Medulla oblongata (tissue), 1 donor: ENCODE data around the gene CHAD.

ENCODE experiments used
- DNase-seq: peaks from one replicate; pipeline ENCODE4 v3.0.0-alpha.2; 2015; ENCODE audit errors: extremely low spot score

CHAD gene

GRCh38 chr17:50468304-50469207 is at the start of gene CHAD:
Gene CHAD, minus strand, starts transcription at chr17:50468880. Its CDS starts 67 bp downstream, at chr17:50468813.
- DNase-seq, result no peak

GRCh38 chr17:50517504-50518383 is 49.1 kb upstream of the CHAD start:
- no peak for DNase-seq

DNA sequence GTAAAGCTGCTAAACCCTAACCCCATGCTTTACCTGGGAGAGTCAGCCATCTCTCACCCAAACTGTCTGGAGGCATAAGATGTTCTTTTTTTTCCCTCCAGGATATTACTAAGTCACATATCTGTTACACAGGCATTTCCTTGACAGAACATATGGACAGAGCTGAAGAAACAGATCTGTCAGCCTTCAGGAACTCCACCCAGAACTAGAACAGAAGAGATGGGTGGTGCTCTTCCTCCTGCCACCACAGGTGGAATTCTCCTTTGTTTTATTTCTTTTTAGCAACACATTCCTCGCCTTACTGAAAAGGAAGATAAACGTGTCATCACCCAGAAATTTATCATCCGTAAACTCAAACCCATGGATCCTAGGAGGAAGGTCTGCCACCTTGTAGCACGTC is 48.3 kb upstream of the CHAD start:
- no peak for DNase-seq

GRCh38 chr17:50514936-50515702 is 46.4 kb upstream of the CHAD start:
- DNase-seq, result peak; percentile 11

DNA sequence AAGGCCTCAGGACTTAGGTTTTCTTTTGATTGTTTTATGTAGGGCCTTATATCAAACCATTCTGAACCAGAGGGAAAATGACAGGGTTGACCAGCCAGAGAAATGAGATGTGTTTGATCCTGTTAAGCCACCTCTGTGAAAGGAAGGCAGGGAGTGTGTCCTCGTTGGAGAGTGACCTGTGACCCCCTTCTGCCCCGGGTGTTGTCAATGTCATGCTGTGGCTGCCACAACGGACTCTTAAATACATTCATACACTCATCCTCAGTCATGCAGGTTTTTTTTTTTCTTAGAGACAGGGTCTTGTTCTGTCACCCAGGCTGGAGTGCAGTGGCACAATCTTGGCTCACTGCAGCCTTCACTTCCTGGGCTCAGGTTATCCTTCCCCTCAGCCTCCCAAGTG is 45.7 kb upstream of the CHAD start:
- DNase-seq, result no peak

GRCh38 chr17:50513495-50513894 is 44.8 kb upstream of the CHAD start:
- no peak for DNase-seq

GRCh38 chr17:50511058-50511457 is 42.4 kb upstream of the CHAD start:
- no peak for DNase-seq

GRCh38 chr17:50508573-50509460 is 40.1 kb upstream of the CHAD start:
- peak; percentile 13 for DNase-seq

DNA sequence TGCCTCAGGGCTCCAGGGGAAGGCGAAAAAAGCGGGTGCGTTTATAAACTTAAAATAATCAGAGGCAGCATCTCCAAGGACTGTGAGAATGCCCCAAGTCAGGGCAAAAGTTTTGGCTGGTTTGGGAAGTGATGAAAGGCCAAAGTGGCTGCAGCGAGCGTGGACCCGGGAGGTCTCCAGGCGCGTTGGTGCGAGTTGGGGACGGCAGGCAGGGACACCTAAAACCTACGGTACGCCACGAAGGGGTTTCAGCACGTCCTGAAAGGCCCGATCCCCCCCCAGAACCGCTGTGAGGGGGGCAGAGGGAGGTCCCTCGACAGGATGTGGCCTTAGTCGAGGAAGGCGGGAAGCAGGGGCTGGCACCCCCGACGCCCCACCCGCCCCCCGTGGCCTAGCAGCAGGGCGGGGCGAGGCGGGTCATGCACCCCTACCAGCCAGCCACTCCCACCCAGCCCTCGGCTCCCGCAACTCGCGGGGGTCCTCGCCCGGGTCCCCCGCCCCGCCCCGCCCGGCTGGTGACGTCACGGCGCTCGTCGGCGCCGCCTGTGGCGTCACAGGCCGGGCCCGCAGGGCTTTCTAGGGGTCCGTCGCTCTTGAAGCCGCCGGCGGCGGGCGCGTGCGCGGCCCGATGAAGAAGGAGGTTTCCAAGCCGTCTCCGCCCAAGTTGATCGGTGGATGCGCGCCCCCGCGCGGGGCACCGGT is 39.3 kb upstream of the CHAD start, which contains the start of gene MYCBPAP:
Gene MYCBPAP (plus strand): TSS at position 569 of the 702 bp plus-strand sequence. CDS start 236 bp downstream, outside the sequence.
- DNase-seq, result peak; percentile 67

GRCh38 chr17:50506298-50506697 is 37.6 kb upstream of the CHAD start:
- DNase-seq, result no peak

GRCh38 chr17:50505591-50506130 is 37.0 kb upstream of the CHAD start:
- DNase-seq, result no peak

DNA sequence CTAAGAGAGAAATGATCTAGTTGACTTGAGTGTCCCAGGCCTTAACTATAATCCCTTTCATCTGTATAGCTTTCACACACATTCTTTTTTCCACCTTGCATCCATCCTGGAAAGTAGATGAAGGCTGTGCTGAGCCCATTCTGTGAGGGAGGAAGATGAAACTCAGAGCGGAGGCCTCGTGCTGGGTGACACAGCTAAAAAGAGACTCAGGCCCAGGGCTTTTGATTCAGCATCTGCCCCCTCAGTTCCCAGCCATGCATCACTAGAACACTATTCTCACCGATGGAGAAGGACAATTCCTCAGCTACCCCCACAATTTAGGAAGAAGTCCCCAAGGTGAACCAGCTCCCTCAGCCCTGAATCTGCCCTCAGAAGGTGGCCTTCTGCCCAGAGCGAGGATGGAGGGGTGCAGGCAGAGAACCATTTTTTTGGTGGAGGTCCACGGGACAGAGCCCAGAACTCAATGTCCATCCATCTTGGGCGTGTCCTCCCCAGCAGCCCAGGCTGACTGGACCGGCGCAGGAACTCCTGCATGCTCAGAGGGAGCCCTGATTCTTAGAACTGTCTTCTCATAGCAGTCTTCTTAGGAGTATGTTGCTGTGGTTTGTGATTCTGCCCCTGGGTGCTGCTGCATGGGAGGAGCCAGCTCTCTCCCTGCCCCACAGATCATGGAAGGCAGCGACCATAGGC is 33.8 kb upstream of the CHAD start:
- no peak for DNase-seq

- no peak for DNase-seq
Observed at GRCh38 chr17:50501054-50501453, 32.4 kb upstream of the CHAD start.

DNA sequence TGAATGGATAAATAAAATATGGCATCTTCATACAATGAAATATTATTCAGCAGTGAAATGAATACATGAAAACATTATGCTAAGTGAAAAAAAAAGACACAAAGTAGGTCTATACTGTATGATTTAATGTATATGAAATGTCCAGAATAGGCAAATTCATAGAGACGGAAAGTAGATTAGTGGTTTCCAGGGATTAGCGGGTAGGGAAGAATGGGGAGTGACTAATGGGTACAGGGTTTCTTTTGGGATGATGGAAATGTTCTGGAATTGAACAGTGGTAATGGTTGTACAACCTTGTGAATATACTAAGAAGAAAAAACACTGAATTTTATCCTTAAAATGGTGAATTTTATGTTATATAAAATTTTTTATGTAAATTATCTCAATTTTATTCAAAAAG is 31.0 kb upstream of the CHAD start:
- no peak for DNase-seq

GRCh38 chr17:50499270-50499669 is 30.6 kb upstream of the CHAD start:
- no peak for DNase-seq

DNA sequence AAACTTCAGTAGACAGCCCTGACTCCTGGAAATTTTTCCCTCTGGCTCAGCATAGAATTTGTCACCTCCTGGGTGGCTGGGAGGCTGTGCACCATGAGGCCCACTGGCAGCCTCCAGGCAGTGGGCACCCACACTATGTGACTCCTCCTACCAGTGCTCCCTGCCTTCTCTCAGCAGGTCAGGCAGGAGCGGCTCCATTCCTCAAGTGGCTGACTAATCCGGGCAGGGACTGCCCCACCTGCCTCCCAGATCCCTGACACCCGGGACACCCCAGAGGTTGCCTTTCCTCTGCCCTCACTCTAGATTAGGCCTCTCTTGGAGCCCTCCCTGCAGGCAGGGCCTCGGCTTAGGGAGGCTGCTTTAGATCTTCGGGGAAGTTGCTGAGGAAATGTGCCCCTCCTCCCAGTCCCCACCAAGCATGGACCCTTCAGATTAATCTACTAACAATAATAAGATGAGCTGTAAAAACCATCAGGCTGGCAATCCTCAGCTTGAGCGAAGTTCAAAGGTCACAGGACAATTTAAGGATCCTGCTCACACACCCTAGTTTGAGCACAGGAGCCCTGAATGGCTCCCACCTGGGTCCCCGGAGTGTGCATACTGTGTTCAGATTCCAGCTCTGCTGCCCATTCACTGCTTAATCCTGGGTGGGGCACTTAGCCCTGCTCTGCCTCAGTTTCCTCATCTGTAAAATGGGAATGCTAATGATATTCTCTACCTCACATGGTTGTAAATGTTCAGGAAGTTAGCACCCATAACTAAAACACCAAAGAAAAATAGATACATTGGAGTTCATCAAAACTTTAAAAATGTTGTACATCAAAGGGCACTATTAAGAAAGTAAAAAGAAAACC is 29.6 kb upstream of the CHAD start:
- no peak for DNase-seq

DNA sequence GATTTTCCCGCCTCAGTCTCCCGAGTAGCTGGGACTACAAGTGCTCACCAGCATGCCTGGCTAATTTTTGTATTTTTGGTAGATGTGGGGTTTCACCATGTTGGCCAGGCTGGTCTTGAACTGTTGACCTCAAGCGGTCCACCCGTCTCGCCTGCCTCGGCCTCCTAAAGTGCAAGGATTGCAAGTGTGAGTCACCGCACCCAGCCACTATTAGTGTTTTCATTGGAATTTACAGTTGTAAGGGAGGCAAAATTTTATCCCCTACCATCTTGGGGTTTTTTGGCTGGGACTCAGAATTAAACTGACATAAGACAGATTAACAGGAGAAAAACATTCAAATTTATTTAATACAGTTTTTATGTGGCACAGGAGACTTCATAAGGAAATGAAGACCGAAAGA is 27.2 kb upstream of the CHAD start:
- no peak for DNase-seq

- DNase-seq, result no peak
Observed at GRCh38 chr17:50495217-50495823, 26.6 kb upstream of the CHAD start.
